GM12874 (cell line): Measurements from ENCODE around the gene TMPRSS6.

Experiments used
- TF ChIP-seq, protein P1 (sequence below): IDR thresholded peaks from 2 replicates; pipeline ENCODE4 v1.5.1; 2011; ENCODE audit warnings: low read depth, mild to moderate bottlenecking, control low read depth, low read length, moderate library complexity; ENCODE audit not compliant: insufficient read depth

Gene TMPRSS6

DNA sequence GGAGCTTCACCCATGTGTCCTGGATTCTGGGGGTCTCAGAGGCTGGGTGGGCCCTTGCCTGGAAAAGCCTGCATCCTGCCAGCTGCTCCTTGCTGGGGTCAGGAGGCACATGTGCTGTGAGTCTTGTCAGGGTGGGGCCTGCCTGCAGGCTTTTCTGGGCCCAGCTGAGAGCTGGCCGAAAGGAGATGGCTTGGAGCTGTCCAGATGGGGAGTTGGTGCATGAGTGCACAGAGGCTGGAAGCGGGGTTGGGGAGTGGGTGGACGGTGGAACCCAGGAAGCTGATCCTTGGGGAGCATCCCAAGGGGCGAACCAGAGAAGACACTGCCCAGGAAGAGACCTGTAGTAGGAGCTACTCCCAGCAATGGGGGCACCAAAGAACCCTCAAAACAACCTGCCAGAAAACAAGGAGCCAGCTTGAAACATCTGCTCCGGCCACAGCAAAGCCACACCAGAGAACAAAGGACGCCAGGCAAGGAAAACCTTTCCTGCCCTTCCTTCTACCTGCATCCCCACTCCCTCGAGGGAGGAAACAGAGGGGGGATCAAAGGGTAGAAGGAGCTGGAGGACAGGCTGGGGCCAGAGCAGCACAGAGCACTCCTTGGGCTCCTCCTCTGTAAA lies 66.2 kb downstream of the TMPRSS6 start:
- TF ChIP-seq, protein P1, sequence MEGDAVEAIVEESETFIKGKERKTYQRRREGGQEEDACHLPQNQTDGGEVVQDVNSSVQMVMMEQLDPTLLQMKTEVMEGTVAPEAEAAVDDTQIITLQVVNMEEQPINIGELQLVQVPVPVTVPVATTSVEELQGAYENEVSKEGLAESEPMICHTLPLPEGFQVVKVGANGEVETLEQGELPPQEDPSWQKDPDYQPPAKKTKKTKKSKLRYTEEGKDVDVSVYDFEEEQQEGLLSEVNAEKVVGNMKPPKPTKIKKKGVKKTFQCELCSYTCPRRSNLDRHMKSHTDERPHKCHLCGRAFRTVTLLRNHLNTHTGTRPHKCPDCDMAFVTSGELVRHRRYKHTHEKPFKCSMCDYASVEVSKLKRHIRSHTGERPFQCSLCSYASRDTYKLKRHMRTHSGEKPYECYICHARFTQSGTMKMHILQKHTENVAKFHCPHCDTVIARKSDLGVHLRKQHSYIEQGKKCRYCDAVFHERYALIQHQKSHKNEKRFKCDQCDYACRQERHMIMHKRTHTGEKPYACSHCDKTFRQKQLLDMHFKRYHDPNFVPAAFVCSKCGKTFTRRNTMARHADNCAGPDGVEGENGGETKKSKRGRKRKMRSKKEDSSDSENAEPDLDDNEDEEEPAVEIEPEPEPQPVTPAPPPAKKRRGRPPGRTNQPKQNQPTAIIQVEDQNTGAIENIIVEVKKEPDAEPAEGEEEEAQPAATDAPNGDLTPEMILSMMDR: no peak

- TF ChIP-seq, protein P1: no peak
These were observed 70.0 kb downstream of the TMPRSS6 start for GRCh38 chr22:37039466-37039865.

- TF ChIP-seq, protein P1: no peak
These were observed 71.8 kb downstream of the TMPRSS6 start for GRCh38 chr22:37037669-37038068.

DNA sequence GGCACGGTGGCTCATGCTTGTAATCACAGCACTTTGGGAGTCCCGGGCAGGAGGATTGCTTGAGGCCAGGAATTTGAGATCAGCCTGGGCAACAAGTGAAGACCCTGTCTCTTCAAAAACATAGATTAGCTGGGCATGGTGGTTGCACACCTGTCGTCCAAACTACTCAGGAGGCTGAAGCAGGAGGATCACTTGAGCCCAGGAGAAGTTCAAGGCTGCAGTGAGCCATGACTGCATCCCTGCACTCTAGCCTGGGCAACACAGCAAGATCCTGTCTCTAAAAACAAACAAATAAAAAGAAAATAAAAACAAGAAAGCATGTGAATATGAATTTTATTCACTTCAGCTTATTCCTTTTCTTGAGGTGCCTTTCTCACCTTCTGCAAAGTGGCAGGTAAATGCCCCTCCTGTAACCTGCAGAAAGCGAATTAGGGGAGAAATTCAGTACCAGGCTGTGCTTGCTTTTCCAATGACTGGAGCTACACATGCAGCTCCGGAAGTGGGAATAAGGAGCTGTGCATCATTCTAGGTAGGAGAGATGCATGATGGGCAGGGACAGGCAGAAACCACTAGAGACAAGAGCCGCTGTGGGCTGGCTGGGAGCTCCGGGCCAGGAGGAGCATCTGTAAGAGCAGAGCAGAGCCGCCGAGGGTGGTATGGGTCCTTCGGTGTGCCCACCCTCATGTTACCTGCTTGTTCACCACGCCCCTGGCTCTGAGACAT lies 72.7 kb downstream of the TMPRSS6 start:
- TF ChIP-seq, protein P1: no peak

GRCh38 chr22:37033605-37034430 lies 75.7 kb downstream of the TMPRSS6 start:
- TF ChIP-seq, protein P1: no peak

DNA sequence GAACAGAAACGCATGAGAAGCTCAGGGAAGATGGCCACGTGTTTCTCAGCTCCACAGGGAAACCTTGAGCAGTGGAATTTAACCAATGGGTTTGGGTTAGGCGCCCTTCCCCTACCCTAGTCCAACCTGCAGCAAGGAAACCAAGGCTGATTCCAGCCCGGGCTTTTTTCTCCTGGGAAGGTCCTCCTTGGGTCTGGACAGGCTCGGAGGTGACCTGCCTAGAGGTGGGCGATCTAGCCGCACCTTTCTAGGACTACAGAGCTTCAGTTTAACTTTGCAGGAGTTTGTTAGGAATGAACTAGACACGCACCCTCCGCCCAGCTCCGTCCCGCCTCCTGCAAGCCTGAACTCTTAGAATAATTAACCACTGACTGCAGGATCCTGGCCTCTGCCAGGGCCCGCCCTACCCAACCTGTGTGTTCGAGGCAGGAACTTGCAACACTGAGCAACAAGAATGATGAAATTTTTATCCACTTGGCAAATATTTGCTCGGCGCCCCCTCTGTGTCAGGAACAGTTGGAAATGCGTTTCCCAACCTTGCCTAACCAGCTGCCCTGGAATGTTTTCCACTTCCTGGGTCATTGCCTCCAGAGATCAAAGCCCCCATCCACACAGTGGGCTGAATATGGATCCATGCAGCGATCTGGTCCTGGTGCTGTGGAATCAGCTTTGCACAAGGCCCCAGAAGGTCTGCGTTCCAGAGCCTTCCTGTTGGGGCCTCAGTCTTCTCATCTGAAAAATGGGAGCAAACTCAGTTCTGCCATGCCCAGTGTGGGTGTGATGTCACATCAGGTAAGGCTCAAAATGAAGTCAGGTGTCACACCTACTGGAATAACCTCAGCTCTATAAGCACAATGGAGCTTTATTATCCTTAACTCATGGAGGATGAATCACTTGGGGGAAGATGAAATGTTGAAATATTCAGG lies 76.7 kb downstream of the TMPRSS6 start:
- TF ChIP-seq, protein P1: no peak
